SK-N-SH (cell line): Measurements from ENCODE around the gene MORC2.

ENCODE experiments used
- CHD2 ChIP-seq: fragments of 150-350 bp; IDR thresholded peaks from 2 replicates; pipeline ENCODE4 v1.6.1; 2018; ENCODE audit warnings: low read length; ENCODE audit not compliant: partially characterized antibody
- CTCF ChIP-seq: fragments of 200-600 bp; sonication (generic); IDR thresholded peaks from 2 replicates; pipeline ENCODE4 v1.6.1; 2017; ENCODE audit warnings: antibody characterized with exemption, mild to moderate bottlenecking, moderate library complexity
- ELF1 ChIP-seq: IDR thresholded peaks from 2 replicates; pipeline ENCODE4 v1.4.0; 2012
- EP300 ChIP-seq, 2 experiments: IDR thresholded peaks; 2 replicates each; pipeline versions ENCODE4 v1.4.0 to v1.6.1; 2012; ENCODE audit warnings: borderline replicate concordance in 1 of 2, low read depth in 1 of 2, low read length in 1 of 2
- EZH2phosphoT487 ChIP-seq: fragments of 200-600 bp; sonication (generic); IDR thresholded peaks from 2 replicates; pipeline ENCODE4 v1.6.1; 2017; ENCODE audit warnings: low read depth, mixed run types, mild to moderate bottlenecking, antibody characterized with exemption, moderate library complexity, borderline replicate concordance
- PBX3 ChIP-seq: IDR thresholded peaks from 2 replicates; pipeline ENCODE4; 2012
- SIN3A ChIP-seq: IDR thresholded peaks from 2 replicates; pipeline ENCODE4 v1.6.1; 2012; ENCODE audit warnings: low read depth, mild to moderate bottlenecking, low read length, moderate library complexity, borderline replicate concordance
- TCF12 ChIP-seq: IDR thresholded peaks from 2 replicates; pipeline ENCODE4 v1.4.0; 2012
- USF2 ChIP-seq: fragments of 150-350 bp; IDR thresholded peaks from 2 replicates; pipeline ENCODE4 v1.6.1; 2017; ENCODE audit warnings: antibody characterized with exemption, low read length, low read depth, borderline replicate concordance
- YY1 ChIP-seq: IDR thresholded peaks from 2 replicates; pipeline ENCODE4 v1.4.0; 2012; ENCODE audit warnings: low read depth, mild to moderate bottlenecking

- TF ChIP-seq USF2 (no peak), CTCF (no peak), ELF1 (no peak), EZH2phosphoT487 (no peak), TCF12 (no peak), PBX3 (no peak), SIN3A (no peak), EP300 (IDR thresholded peaks at IDR 0.05; ENCODE audit: borderline replicate concordance in 1 of 2, low read depth in 1 of 2, low read length in 1 of 2) (no peak), CHD2 (no peak), YY1 (no peak)
Observed at GRCh38 chr22:30934053-30934452, 34.5 kb downstream of the MORC2 start.
